ENCODE results near the gene SEC14L1. TPM values are rescaled to one million over a fixed set of nuclear protein-coding genes. Genes with fewer than 3 reads are reported as not detected.

Gene SEC14L1
- total RNA-seq, 1 experiment from 2014 or later: 58.6 TPM

DNA sequence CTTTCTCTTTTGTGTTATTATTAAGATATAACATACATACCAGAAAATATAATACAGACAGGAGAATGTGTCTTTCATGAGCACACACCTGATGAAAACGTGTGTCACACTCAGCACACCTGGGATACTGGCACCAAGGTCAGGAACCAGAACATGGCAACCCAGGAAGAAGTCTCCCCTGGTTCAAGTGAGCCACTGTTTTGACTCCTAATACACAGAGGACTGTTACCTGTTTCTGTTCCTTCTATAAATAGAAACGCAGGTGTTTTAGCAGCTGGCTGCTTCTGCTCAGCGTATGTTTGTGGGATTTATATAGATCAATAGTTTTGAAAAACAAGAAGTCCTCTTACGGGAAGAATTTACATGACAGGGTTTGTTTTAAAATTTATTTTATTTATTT, 3.5 kb downstream of the SEC14L1 start:
- Histone ChIP-seq H2BK5ac (ENCODE audit: insufficient read length, low read length) (no peak overlapping the region), H3T11ph (ENCODE audit: low read length) (no peak overlapping the region), H2BK20ac (ENCODE audit: low read depth, low read length, poor library complexity, severe bottlenecking) (no peak overlapping the region), H3K79me2 (ENCODE audit: insufficient read depth, low read length) (peaks cover 1% of the 10 kb centered on the region; the same call in 1 of the 2 replicates), H4K5ac (ENCODE audit: insufficient read length, low read depth, low read length) (no peak overlapping the region), H3K4ac (ENCODE audit: low read depth, low read length) (no peak overlapping the region), H2AFZ (ENCODE audit: low read length) (no peak overlapping the region), H4K20me1 (ENCODE audit: control insufficient read depth, insufficient read depth, insufficient read length) (no peaks in the 10 kb centered on the region), H3K9ac (ENCODE audit: extremely low read depth, insufficient read length, low read length) (no peak overlapping the region), H2BK120ac (ENCODE audit: low read depth, low read length, poor library complexity, severe bottlenecking) (no peak overlapping the region), H3K56ac (ENCODE audit: insufficient read length, low read depth, low read length) (no peak overlapping the region), H3K9me3 (ENCODE audit: control insufficient read depth, low read depth, low read length) (no peaks in the 10 kb centered on the region), H4K8ac (replicated peaks; ENCODE audit: insufficient read length, low read depth, low read length) (no peak overlapping the region), H4K91ac (ENCODE audit: insufficient read length, low read depth, low read length) (no peak overlapping the region), H3K79me1 (ENCODE audit: insufficient read depth, low read depth, low read length, poor library complexity, severe bottlenecking) (no peaks in the 10 kb centered on the region), H3K23me2 (ENCODE audit: insufficient read length, low read depth, low read length, poor library complexity, severe bottlenecking) (peaks cover 4% of the 10 kb centered on the region), H3K4me1 (ENCODE audit: insufficient read depth, low read length) (peaks cover 13% of the 10 kb centered on the region; the same call in 1 of the 2 replicates), H3K14ac (ENCODE audit: insufficient read depth, low read length) (no peak overlapping the region), H3K23ac (ENCODE audit: insufficient read length, low read depth, low read length) (no peak overlapping the region), H3K27ac (ENCODE audit: insufficient read length, low read depth, low read length) (no peak overlapping the region), H3K4me2 (ENCODE audit: insufficient read depth, insufficient read length, low read length) (no peak overlapping the region), H2BK15ac (ENCODE audit: low read depth, low read length) (no peak overlapping the region), H2AK5ac (ENCODE audit: insufficient read length, low read length) (no peak overlapping the region), H2BK12ac (ENCODE audit: insufficient read length, low read depth, low read length) (no peak overlapping the region), H3K18ac (ENCODE audit: insufficient read length, low read depth, low read length) (no peak overlapping the region), H3K27me3 (ENCODE audit: insufficient read depth, low read length) (no peaks in the 10 kb centered on the region)
- H3K36me3 Mint-ChIP-seq (ENCODE audit: insufficient read depth in 1 of 3, low read depth in 3 of 3): peaks cover 0 to 43% (median 33%) of the 10 kb centered on the region in 3 experiments; a peak in 6 of 7 replicates
- H3K27ac Mint-ChIP-seq: no peak overlapping the region
- TF ChIP-seq CTCF (conservative IDR thresholded peaks at IDR 0.05): no peak
- H3K9me3 Mint-ChIP-seq: peaks cover 4% of the 10 kb centered on the region in 2 experiments; a peak in 2 of 5 replicates
- no peaks in the 10 kb centered on the region for H3K27me3 Mint-ChIP-seq (ENCODE audit: low read depth)
- no peak overlapping the region for H3K4me3 Mint-ChIP-seq
- WGBS (ENCODE audit: extremely low coverage, insufficient read length, low lambda C conversion rate): no CpG with 5 or more reads among the region's 4 CpGs
- DNase-seq: no peak
- H3K4me1 Mint-ChIP-seq: peaks cover 39 to 48% of the 10 kb centered on the region in 2 experiments
